Testis (tissue), 3 donors: ENCODE data around the gene ERC2. TPM values are rescaled to one million over a fixed set of nuclear protein-coding genes. Genes with fewer than 3 reads are reported as not detected.

Experiments used
- DNase-seq: peaks from one replicate; pipeline ENCODE4 v3.0.0-alpha.2; 2019
- H3K27ac ChIP-seq, 2 donors: fragments of 200-600 bp; sonication (generic); one replicate each; pipeline ENCODE4 v1.5.1; 2019
- H3K27me3 ChIP-seq: fragments of 200-600 bp; sonication (generic); one replicate; pipeline ENCODE4 v1.5.1; 2019
- H3K36me3 ChIP-seq: fragments of 200-600 bp; sonication (generic); one replicate; pipeline ENCODE4 v1.5.1; 2017; ENCODE audit warnings: low read depth; ENCODE audit errors: missing control alignments
- H3K4me1 ChIP-seq: fragments of 200-600 bp; sonication (generic); one replicate; pipeline ENCODE4 v1.5.1; 2019
- H3K4me3 ChIP-seq, 2 donors: fragments of 200-600 bp; sonication (generic); one replicate each; pipeline ENCODE4 v1.5.1; 2017 to 2019
- H3K9me3 ChIP-seq: fragments of 200-600 bp; sonication (generic); one replicate; pipeline ENCODE4 v1.5.1; 2017
- POLR2A ChIP-seq: fragments of 450-650 bp; IDR thresholded peaks from one replicate; pipeline ENCODE4 v1.6.1; 2017; ENCODE audit warnings: antibody characterized with exemption, mild to moderate bottlenecking, moderate library complexity
- WGBS, 2 donors: methylation state at CpG; one replicate each; pipeline ENCODE4 v1.1.5; 2018; 5-methylcytosine and 5-hydroxymethylcytosine counted together
- intact Hi-C: fragments of 100-400 bp; cut with DNase I; formaldehyde crosslinking; loops from one replicate; pipeline ENCODE4 v1.15.1; 2023; ENCODE audit warnings: low total_unique reads
- polyA plus RNA-seq: library from polyadenylated mRNA; stranded (reverse); fragments of 350-450 nt; fragmentation: Illumina TruSeq; extraction: RNeasy Lipid Tissue Mini Kit (QIAGEN cat#74804); gene quantifications from one replicate; pipeline ENCODE4 v1.2.3, GENCODE V29; 2014; ENCODE audit warnings: low read depth, low replicate concordance; ENCODE audit not compliant: insufficient read depth
- total RNA-seq, 2 donors: library from RNA; depleted of rRNA; stranded (reverse); fragments of >200 nt; gene quantifications; one replicate each; pipeline ENCODE4 v1.2.3, GENCODE V29; 2016
- TF ChIP-seq, protein P1 (sequence below), 3 experiments: fragments of 450-650 bp in 2 of 3; fragments of 200-600 bp in 1 of 3; sonication (generic) in 1 of 3; IDR thresholded peaks; one replicate each; pipeline ENCODE4 v1.5.1; 2016 to 2019; ENCODE audit warnings: antibody characterized with exemption in 3 of 3, mild to moderate bottlenecking in 2 of 3, moderate library complexity in 1 of 3

Gene ERC2
- total and polyA plus RNA-seq, 3 donors from 2014 or later: 1.9 to 6.1 (median 5.9) TPM

DNA sequence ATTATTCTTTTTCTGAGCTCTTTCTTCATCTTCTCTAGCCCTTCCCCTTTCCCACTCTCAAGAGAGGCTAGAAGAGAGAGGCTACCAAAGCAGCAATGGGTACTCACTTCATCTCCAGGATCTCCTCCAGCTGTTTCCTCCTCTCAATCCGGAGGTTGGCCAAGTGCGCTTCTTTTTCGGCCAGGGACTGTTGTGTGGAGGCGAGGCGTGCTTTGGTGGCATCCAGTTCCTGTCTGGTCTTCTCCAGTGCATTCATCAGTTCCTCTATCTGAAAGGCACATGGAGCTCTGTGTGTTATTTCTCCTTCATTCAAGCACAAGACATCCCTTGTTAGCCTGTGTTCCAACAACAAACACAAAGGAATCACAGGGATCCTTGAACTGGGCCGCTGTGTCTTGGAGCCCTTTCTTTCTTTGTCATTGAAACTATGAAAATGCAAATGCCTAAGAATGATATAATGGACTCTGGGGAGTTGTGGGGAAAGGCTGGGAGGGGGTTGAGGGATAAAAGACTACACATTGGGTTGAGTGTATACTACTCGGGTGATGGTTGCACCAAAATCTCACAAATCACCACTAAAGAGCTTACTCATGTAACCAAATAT, 579.9 kb downstream of the ERC2 start:
- no peak overlapping the region for H3K4me3 ChIP-seq
- no peak for DNase-seq
- WGBS, 2 donors: 74 to 76% methylated on average over 7 of the region's 7 CpGs
- intact Hi-C loops: no loop called here
- H3K27me3 ChIP-seq: no peaks in the 10 kb centered on the region
- H3K4me1 ChIP-seq: no peaks in the 10 kb centered on the region
- H3K27ac ChIP-seq: no peak overlapping the region
- H3K36me3 ChIP-seq: no peaks in the 10 kb centered on the region
- TF ChIP-seq, protein P1, sequence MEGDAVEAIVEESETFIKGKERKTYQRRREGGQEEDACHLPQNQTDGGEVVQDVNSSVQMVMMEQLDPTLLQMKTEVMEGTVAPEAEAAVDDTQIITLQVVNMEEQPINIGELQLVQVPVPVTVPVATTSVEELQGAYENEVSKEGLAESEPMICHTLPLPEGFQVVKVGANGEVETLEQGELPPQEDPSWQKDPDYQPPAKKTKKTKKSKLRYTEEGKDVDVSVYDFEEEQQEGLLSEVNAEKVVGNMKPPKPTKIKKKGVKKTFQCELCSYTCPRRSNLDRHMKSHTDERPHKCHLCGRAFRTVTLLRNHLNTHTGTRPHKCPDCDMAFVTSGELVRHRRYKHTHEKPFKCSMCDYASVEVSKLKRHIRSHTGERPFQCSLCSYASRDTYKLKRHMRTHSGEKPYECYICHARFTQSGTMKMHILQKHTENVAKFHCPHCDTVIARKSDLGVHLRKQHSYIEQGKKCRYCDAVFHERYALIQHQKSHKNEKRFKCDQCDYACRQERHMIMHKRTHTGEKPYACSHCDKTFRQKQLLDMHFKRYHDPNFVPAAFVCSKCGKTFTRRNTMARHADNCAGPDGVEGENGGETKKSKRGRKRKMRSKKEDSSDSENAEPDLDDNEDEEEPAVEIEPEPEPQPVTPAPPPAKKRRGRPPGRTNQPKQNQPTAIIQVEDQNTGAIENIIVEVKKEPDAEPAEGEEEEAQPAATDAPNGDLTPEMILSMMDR (IDR thresholded peaks at IDR 0.05): no peak
- no peak for TF ChIP-seq POLR2A
- H3K9me3 ChIP-seq: no peaks in the 10 kb centered on the region

DNA sequence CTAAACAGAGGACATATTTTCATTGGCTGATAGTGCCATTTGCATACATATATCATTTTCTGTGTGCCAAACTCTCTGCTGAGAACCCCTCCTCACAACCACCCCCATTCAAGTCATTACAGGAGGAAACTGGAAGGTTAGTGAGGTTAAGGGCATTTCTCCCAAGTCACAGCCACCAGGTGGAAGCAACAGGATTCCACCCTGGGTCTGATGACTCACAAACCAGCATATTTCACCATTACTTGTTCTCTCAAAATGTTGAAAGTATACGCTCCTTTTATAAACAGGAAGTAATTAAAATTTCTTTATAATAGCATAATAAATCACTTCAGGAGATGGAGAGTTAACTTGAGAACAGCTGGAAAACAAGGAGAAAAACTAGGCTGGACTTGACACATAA, 582.5 kb downstream of the ERC2 start:
- no peak for DNase-seq
- TF ChIP-seq, protein P1 (IDR thresholded peaks at IDR 0.05): no peak
- TF ChIP-seq POLR2A: no peak
- H3K36me3 ChIP-seq: no peaks in the 10 kb centered on the region
- H3K4me3 ChIP-seq: no peak overlapping the region
- 61 to 81% methylated on average over 1 of the region's 1 CpG for WGBS, 2 donors
- H3K4me1 ChIP-seq: no peaks in the 10 kb centered on the region
- H3K27ac ChIP-seq: no peak overlapping the region
- no peaks in the 10 kb centered on the region for H3K9me3 ChIP-seq
- intact Hi-C loops: no loop called here
- H3K27me3 ChIP-seq: no peaks in the 10 kb centered on the region

DNA sequence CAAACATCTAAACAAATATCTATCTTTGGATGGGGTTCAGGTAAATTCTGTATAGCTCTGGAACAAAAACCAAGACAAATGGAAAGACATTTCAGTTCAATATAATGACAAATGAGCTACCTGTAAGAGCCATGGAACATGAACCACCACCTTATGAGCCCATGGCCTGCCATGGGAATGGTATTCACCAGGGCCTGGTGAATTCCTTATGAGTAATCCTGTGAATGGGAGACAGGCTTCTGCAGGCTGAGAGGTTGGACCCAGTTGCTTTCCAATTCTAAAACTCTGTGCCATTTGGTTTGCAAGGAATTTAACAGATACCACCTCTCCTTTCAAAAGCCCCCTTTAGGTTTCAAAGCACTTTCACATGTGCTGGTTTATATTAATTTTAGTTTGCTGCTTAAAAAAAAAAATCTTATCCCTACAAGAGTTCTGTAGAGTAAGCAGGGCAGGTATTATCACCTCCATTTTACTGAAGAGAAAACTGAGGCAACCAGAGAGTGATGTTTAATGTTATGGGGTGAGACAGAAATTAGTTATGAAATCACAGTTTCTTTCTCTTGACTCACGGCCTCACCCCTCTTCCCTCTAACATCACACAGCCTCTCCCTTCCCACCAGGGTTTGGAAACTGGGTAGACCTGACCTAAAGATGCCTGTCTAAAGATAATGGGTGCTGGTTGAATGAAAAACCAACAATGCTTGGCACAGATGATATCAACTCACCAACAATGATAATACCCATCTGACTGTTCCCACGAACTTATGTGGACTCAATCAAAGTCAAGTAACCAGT, 583.6 kb downstream of the ERC2 start:
- H3K4me1 ChIP-seq: no peaks in the 10 kb centered on the region
- intact Hi-C loops: no loop called here
- 58 to 64% methylated on average over 2 of the region's 2 CpGs for WGBS, 2 donors
- H3K36me3 ChIP-seq: no peaks in the 10 kb centered on the region
- no peak overlapping the region for H3K4me3 ChIP-seq
- no peaks in the 10 kb centered on the region for H3K27me3 ChIP-seq
- TF ChIP-seq, protein P1 (IDR thresholded peaks at IDR 0.05): no peak
- TF ChIP-seq POLR2A: no peak
- H3K9me3 ChIP-seq: no peaks in the 10 kb centered on the region
- H3K27ac ChIP-seq: no peak overlapping the region
- no peak for DNase-seq

DNA sequence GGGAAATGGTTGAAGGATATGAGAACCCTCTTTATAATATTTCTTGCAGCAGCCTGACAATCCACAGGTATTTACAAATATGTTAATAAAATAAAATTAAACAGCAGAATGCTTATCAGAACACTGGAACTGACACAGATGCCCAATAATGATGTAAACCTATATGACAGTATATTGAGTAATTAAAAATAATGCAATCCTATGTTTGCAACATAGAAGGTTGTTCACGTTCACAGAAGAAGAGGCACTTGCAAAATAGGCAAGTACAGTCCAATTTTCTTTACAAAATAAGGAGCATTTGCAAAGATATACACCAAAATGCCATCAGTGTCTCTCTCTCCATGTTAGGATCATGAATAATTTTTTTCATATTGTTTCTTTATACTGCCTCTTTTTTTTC, 584.2 kb downstream of the ERC2 start:
- no peaks in the 10 kb centered on the region for H3K27me3 ChIP-seq
- no peaks in the 10 kb centered on the region for H3K36me3 ChIP-seq
- no peaks in the 10 kb centered on the region for H3K4me1 ChIP-seq
- no peaks in the 10 kb centered on the region for H3K9me3 ChIP-seq
- no peak for DNase-seq
- TF ChIP-seq POLR2A: no peak
- TF ChIP-seq, protein P1 (IDR thresholded peaks at IDR 0.05): no peak
- H3K4me3 ChIP-seq: no peak overlapping the region
- intact Hi-C loops: no loop called here
- H3K27ac ChIP-seq: no peak overlapping the region
- 90 to 92% methylated on average over 1 of the region's 1 CpG for WGBS, 2 donors
